D721Med (cell line): ENCODE measurements around the gene DPP10.

ENCODE experiments used
- DNase-seq: peaks from one replicate; pipeline ENCODE4 v3.0.0; 2011; ENCODE audit warnings: low spot score; ENCODE audit not compliant: insufficient read length
- FAIRE-seq: peaks from 2 replicates; lab custom pipeline; 2011; peaks lifted over from hg19 to GRCh38; lab: Jason Lieb, UNC
- TF ChIP-seq, protein P1 (sequence below): IDR thresholded peaks from 2 replicates; pipeline ENCODE4 v1.5.1; 2012; ENCODE audit warnings: mild to moderate bottlenecking, control low read depth; ENCODE audit not compliant: insufficient read depth; ENCODE audit errors: missing control alignments

DPP10 gene

DNA sequence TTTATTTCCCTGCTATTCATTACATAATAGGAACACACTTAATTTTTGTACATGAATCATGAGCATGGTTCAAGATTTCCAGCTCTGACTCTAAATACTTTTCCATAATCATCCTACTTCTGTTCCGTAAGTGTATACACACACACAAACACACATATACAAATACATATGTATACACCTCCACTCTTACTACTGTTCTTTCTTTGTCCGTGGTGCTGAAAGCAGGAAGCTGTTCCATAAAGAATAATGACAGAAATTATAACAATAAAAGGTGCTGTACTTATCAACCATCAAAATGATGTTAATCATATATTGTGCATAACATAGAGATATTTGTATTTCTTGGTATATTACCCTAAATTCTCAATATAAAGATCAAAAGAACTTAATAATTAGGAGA lies 776.9 kb downstream of the DPP10 start:
- TF ChIP-seq, protein P1, sequence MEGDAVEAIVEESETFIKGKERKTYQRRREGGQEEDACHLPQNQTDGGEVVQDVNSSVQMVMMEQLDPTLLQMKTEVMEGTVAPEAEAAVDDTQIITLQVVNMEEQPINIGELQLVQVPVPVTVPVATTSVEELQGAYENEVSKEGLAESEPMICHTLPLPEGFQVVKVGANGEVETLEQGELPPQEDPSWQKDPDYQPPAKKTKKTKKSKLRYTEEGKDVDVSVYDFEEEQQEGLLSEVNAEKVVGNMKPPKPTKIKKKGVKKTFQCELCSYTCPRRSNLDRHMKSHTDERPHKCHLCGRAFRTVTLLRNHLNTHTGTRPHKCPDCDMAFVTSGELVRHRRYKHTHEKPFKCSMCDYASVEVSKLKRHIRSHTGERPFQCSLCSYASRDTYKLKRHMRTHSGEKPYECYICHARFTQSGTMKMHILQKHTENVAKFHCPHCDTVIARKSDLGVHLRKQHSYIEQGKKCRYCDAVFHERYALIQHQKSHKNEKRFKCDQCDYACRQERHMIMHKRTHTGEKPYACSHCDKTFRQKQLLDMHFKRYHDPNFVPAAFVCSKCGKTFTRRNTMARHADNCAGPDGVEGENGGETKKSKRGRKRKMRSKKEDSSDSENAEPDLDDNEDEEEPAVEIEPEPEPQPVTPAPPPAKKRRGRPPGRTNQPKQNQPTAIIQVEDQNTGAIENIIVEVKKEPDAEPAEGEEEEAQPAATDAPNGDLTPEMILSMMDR = no peak
- DNase-seq (no peak), FAIRE-seq (no peak)

- FAIRE-seq (no peak), DNase-seq (no peak)
- TF ChIP-seq, protein P1 = no peak
Measured at GRCh38 chr2:115234186-115234585, 791.7 kb downstream of the DPP10 start.

DNA sequence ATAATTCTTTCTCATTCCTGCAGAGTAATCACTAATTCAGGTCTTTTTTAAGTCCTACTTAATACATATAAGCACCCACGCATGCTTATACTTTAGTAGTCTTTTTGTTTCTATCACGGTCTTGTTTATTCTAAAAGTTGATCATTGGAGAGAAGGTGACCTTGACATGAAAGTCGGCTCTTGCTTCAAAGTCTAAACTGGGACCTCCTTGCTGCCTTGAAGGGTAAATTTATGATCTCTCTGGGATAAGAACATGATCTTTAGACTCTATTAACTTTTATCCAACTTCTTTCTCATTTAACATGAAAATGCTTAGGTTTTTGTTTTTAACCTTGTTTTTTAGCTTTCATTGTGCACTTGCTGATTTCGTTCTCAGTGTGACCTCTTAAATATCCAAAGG lies 792.3 kb downstream of the DPP10 start:
- peak; percentile 25 for FAIRE-seq
- TF ChIP-seq, protein P1 = no peak
- DNase-seq = no peak

DNA sequence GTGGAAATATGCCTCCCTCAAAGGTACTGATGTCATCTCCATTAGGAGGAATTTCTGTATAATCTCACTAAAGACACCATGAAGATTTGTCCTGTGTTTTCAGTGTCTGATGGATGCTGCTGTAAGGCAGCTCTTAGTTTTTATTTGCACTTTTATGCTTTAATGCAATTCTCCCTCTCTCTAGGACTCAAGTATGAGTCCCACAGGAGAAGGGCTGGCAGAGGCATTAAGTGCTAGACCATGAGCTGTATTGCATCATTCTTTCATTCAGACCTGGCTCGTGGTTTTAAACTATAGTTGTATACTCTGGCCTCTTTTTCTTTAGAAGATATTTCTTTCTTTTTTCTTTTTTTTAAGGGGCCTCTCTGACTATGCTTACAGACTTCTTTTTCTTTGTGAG lies 805.6 kb downstream of the DPP10 start:
- TF ChIP-seq, protein P1 = no peak
- FAIRE-seq (no peak), DNase-seq (no peak)

DNA sequence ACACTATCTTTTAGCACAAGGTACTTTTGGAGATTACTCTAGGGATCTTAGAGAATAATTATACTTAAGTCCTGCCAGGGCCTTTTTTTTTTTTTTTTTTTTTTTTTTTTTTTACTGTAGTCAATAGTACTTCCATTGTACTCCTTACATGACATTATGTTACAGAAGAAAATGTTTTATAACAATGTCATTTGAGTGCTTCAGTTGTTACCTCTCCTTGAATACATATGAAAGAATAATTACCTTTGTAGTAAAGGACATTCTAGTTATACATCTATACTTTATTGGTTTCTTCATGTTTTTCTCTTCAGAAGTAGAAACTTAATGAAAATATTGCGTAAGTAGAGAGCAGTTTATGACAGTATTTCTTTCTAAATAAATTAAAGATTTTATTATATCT lies 834.9 kb downstream of the DPP10 start:
- TF ChIP-seq, protein P1 = no peak
- no peak for FAIRE-seq
- DNase-seq = no peak

DNA sequence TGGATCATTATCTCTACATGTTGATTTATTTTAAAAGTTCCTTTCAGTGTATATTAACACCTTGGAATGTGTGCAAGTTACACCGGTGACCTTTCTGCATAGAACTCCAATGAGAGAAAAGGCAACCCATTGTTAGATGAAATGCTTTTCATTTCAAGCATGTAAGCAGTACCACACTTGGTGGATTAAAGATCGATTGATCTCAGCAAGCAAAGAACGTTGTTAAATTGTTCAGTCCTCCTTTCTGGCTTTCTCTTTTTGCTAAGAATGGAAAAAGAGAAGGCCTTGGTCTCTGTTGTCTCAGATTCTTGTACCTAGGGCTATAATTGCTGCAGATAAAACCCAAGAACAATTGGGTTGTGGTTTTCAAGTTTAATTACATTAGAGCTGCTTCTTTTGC lies 843.0 kb downstream of the DPP10 start:
- TF ChIP-seq, protein P1 = no peak
- no peak for FAIRE-seq
- no peak for DNase-seq

DNA sequence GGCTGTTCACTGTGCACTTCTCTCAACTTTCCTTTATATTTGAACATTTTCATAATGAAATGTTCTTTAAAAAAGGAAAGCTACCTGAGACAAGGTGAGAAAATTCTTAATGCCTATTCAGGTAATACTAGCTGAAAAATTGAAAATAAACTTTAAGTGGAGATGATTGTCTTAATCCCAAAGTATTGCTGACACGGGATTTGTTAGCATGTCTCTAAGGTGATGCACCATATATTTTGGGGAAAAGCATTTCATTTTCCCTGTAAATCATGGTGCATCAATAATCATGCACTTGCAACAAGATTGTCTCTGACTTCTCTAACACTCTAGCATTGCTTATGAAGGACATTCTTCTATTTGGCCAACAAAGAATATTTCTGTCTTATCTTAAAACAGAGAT lies 848.0 kb downstream of the DPP10 start:
- TF ChIP-seq, protein P1 = no peak
- DNase-seq = no peak
- no peak for FAIRE-seq
